Pancreas (tissue), 10 donors: ENCODE data around the gene MRTFB. TPM values are rescaled to one million over a fixed set of nuclear protein-coding genes. Genes with fewer than 3 reads are reported as not detected.
A peak's percentile ranks its signal among the peaks of the same experiment; 100 is the strongest.

Experiments
- ATAC-seq, 4 donors: fragments of 200-7000 bp; cut with Tn5 transposase; one replicate each; pipeline versions ENCODE4 v1.8.0 to v1.9.1; 2020; ENCODE audit warnings: mild to moderate bottlenecking in 4 of 4, moderate library complexity in 4 of 4
- DNase-seq, 6 donors: peaks; one replicate each; pipeline ENCODE4 v3.0.0-alpha.2; 2020
- FAIRE-seq: peaks from 2 replicates; lab custom pipeline; 2012; peaks lifted over from hg19 to GRCh38; lab: Jason Lieb, UNC
- H3K27ac ChIP-seq, 4 donors: fragments of 200-600 bp; sonication (generic); 1 replicate in 3 of 4; 2 replicates in 1 of 4; pipeline versions ENCODE4 v1.5.0 to v1.8.0; 2020
- H3K27me3 ChIP-seq, 4 donors: fragments of 200-600 bp; one replicate each; pipeline ENCODE4 v1.8.0; 2021
- H3K36me3 ChIP-seq, 3 donors: fragments of 200-600 bp; sonication (generic) in 1 of 3; one replicate each; pipeline versions ENCODE4 v1.5.0 to v1.8.0; 2020 to 2021
- H3K4me1 ChIP-seq, 3 donors: fragments of 200-600 bp; one replicate each; pipeline ENCODE4 v1.8.0; 2021
- H3K4me3 ChIP-seq, 4 donors: fragments of 200-600 bp; sonication (generic) in 2 of 4; one replicate each; pipeline versions ENCODE4 v1.5.0 to v1.8.0; 2020 to 2021
- H3K9me3 ChIP-seq, 4 donors: fragments of 200-600 bp; one replicate each; pipeline ENCODE4 v1.8.0; 2021
- CTCF ChIP-seq, 4 donors: fragments of 200-600 bp; sonication (generic) in 3 of 4; IDR thresholded peaks; one replicate each; pipeline versions ENCODE4 v1.5.0 to v1.8.0; 2021; ENCODE audit warnings: antibody characterized with exemption in 4 of 4
- WGBS, 2 donors: extraction: QIAGEN DNeasy Blood & Tissue Kit; methylation state at CpG; one replicate each; pipeline ENCODE4 v1.1.7; 2013; 5-methylcytosine and 5-hydroxymethylcytosine counted together
- intact Hi-C, 3 donors: fragments of 100-400 bp; cut with DNase I; formaldehyde crosslinking; loops; one replicate each; pipeline versions ENCODE4 v1.11.1 to v1.14.2; 2022
- polyA plus RNA-seq, 2 donors: library from polyadenylated mRNA; stranded (reverse); fragments of 200-250 nt; gene quantifications; one replicate each; pipeline ENCODE4 v1.2.3, GENCODE V29; 2013
- total RNA-seq, 6 donors: library from RNA; stranded (reverse); fragmentation: NEBNext Ultra II Directional in 4 of 6; extraction: Animal tissue kit (Norgen Biotek cat#: 25700) in 4 of 6; gene quantifications; one replicate each; pipeline versions ENCODE4 v1.2.1 to v1.2.4, GENCODE V29; 2021 to 2023
- donor health status: healthy with polysubstance abuse.
- donor health status: DM: no; HTN: no; CAD: no; lungs with moderate emphysema.
- donor health status: DM: no; HTN: no; CAD: no.
- donor health status: control.
- donor health status: control.
- donor health status: Bipolar disorder and iron deficiency.
- donor health status: DM: yes; HTN: yes; CAD: no.
- donor health status: DM: no; HTN: no; CAD: no.
- donor health status: DM: no; HTN: no; CAD: no.
- donor health status: DM: yes; HTN: yes; CAD: no.

Gene MRTFB
- total and polyA plus RNA-seq, 8 donors: 8.7 to 36.6 (median 24.4) TPM

DNA sequence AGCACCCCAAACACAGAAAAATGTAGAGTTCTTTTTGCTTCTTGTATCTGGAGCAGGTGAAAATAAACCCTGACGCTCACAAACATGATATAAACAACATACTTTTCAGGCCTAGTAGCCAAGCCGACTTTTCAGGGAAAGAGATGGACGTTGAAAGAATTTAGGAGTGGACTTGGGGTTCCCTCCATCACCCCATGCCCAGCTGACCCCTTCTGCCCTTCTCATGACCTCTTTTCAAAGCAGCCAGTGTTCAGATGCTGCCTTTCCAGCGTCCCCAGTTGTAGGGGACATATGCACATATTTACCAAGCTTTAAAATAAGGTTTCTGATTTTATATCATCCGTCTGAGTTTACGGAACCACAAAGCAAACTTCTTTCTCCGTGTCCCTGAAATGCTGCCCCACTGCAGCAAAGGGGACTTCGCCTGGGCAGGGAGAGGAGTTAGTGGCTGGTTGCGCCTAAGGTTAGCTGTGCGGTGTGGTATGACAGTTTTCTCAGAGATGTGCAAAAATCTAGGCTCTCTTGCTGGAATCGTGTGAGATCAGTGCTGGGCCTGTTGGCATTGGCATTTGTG is 235.5 kb downstream of the MRTFB start:
- Histone ChIP-seq H3K36me3 (no peaks in the 10 kb centered on the region), H3K4me3 (no peak overlapping the region), H3K9me3 (no peaks in the 10 kb centered on the region), H3K27ac (peak overlapping the region; percentile 30 to 85 (median 66)), H3K27me3 (no peaks in the 10 kb centered on the region), H3K4me1 (peaks cover 13 to 38% (median 32%) of the 10 kb centered on the region in 3 donors)
- no peak for ATAC-seq
- FAIRE-seq: no peak
- WGBS, 2 donors: 42 to 50% methylated on average over 11 of the region's 11 CpGs
- TF ChIP-seq CTCF (IDR thresholded peaks at IDR 0.05): no peak
- peak in 1 of 6 donors; percentile 5 for DNase-seq
- intact Hi-C loops: no loop called here

DNA sequence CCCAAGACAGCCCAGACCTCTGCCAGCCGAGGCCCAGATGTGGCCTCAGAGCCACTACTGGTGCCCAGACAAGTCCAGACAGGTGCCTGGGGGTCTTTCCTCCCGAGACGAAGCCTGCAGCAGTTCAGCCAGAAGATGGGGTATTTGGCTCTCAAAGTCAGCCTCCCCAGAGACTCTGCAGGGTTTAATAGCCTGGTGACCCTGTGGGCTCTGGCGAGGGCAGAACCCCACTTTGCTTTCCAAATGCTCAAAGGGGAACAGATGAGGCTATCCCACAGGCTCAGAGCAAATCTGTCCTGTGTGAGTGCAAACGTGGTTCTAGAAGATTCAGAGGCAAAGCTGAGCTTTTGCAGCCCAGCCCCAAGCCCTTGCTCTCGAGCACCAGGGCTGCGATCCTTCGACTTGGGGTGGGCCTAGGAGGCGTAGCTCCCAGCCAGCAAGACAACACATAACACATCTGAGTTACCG is 236.0 kb downstream of the MRTFB start:
- no peak for TF ChIP-seq CTCF (IDR thresholded peaks at IDR 0.05)
- ATAC-seq: no peak
- no peaks in the 10 kb centered on the region for H3K9me3 ChIP-seq
- peak overlapping the region; percentile 30 to 85 (median 66) for H3K27ac ChIP-seq
- 50 to 53% methylated on average over 10 of the region's 10 CpGs for WGBS, 2 donors
- peak in 1 of 6 donors; percentile 37 for DNase-seq
- intact Hi-C loops: no loop called here
- no peaks in the 10 kb centered on the region for H3K36me3 ChIP-seq
- H3K4me3 ChIP-seq: no peak overlapping the region
- H3K27me3 ChIP-seq: no peaks in the 10 kb centered on the region
- no peak for FAIRE-seq
- H3K4me1 ChIP-seq: peaks cover 13 to 38% (median 32%) of the 10 kb centered on the region in 3 donors

- FAIRE-seq: no peak
- DNase-seq: peak; percentile 65 to 78 (median 70)
- TF ChIP-seq CTCF (IDR thresholded peaks at IDR 0.05): no peak
- peaks cover 13 to 38% (median 32%) of the 10 kb centered on the region in 3 donors for H3K4me1 ChIP-seq
- WGBS, 2 donors: 36 to 37% methylated on average over 23 of the region's 23 CpGs
- H3K36me3 ChIP-seq: no peaks in the 10 kb centered on the region
- H3K9me3 ChIP-seq: no peaks in the 10 kb centered on the region
- no peaks in the 10 kb centered on the region for H3K27me3 ChIP-seq
- intact Hi-C loops: no loop called here
- peak overlapping the region in 1 of 4 donors; percentile 22 for H3K4me3 ChIP-seq
- peak overlapping the region; percentile 30 to 85 (median 66) for H3K27ac ChIP-seq
- peak; percentile 45 to 62 (median 56) for ATAC-seq
Observed at GRCh38 chr16:14307527-14308367, 236.6 kb downstream of the MRTFB start.

GRCh38 chr16:14308368-14308723 is 237.2 kb downstream of the MRTFB start:
- Histone ChIP-seq H3K27me3 (no peaks in the 10 kb centered on the region), H3K4me3 (peak overlapping the region in 1 of 4 donors; percentile 22), H3K9me3 (no peaks in the 10 kb centered on the region), H3K27ac (peak overlapping the region; percentile 30 to 85 (median 66)), H3K4me1 (peaks cover 13 to 38% (median 32%) of the 10 kb centered on the region in 3 donors), H3K36me3 (no peaks in the 10 kb centered on the region)
- no peak for TF ChIP-seq CTCF (IDR thresholded peaks at IDR 0.05)
- ATAC-seq: no peak
- FAIRE-seq: no peak
- DNase-seq: no peak
- WGBS, 2 donors: 81 to 92% methylated on average over 1 of the region's 1 CpG
- intact Hi-C loops: no loop called here
